K562 (cell line): ENCODE results near the gene MICAL2. TPM values are rescaled to one million over a fixed set of nuclear protein-coding genes. Genes with fewer than 3 reads are reported as not detected.

Experiments used
- HNRNPH1 ChIP-seq: fragments of 200-400 bp; formaldehyde crosslinking; optimal IDR thresholded peaks from 2 replicates; pipeline ENCODE3; 2017; ENCODE audit warnings: low read depth, mild to moderate bottlenecking, low read length, moderate library complexity
- JUNB ChIP-seq: fragments of 450-650 bp; formaldehyde crosslinking; conservative IDR thresholded peaks from 2 replicates; pipeline ENCODE4 v1.4.0; 2020; ENCODE audit warnings: mild to moderate bottlenecking
- MBD2 ChIP-seq: sonication (generic); IDR thresholded peaks from 2 replicates; pipeline ENCODE4 v1.6.1; 2016; ENCODE audit warnings: low read depth, borderline replicate concordance
- PRDM10 ChIP-seq: fragments of 450-650 bp; IDR thresholded peaks from 2 replicates; pipeline ENCODE4 v1.6.1; 2018; ENCODE audit not compliant: partially characterized antibody
- RCOR1 ChIP-seq, 2 experiments: IDR thresholded peaks; 2 replicates each; pipeline ENCODE4 v1.6.1; 2012; ENCODE audit warnings: low read depth in 2 of 2, low read length in 2 of 2, borderline replicate concordance in 1 of 2, improper control_type of control experiment in 1 of 2
- SAFB2 ChIP-seq: fragments of 200-400 bp; formaldehyde crosslinking; IDR thresholded peaks from 2 replicates; pipeline ENCODE4 v1.6.1; 2018; ENCODE audit warnings: borderline replicate concordance, low read length, low read depth, moderate library complexity; ENCODE audit not compliant: severe bottlenecking
- SNIP1 ChIP-seq: fragments of 450-650 bp; IDR thresholded peaks from 2 replicates; pipeline ENCODE4 v1.7.1; 2017; ENCODE audit warnings: low read depth, mild to moderate bottlenecking
- TRIM25 ChIP-seq: fragments of 450-650 bp; IDR thresholded peaks from 2 replicates; pipeline ENCODE4 v1.7.0; 2016; ENCODE audit warnings: borderline replicate concordance
- ZBTB26 ChIP-seq: fragments of 450-650 bp; formaldehyde crosslinking; IDR thresholded peaks from 2 replicates; pipeline ENCODE4 v1.4.0; 2022; ENCODE audit warnings: missing genetic modification characterization
- ZNF3 ChIP-seq: fragments of 250-450 bp; sonication (Bioruptor Pico); IDR thresholded peaks from 2 replicates; pipeline ENCODE4 v1.5.0; 2021; ENCODE audit warnings: mild to moderate bottlenecking, moderate library complexity
- ZNF77 ChIP-seq: fragments of 250-450 bp; sonication (Bioruptor Pico); IDR thresholded peaks from 2 replicates; pipeline ENCODE4 v1.5.0; 2020
- polyA plus RNA-seq, 8 experiments: library from polyadenylated mRNA; depleted of rRNA in 4 of 8; stranded (reverse) in 5 of 8; unstranded in 3 of 8; fragments of >200 nt; fragmentation: Nextera tagmentation in 2 of 8; fragmentation: Illumina TruSeq in 1 of 8; extraction: Ambion mirVana in 2 of 8; extraction: Trizol in 1 of 8; gene quantifications; 2 replicates each; pipeline versions ENCODE4 v1.2.1 to v1.2.3, GENCODE V29; 2011 to 2014; ENCODE audit warnings: inconsistent platforms in 1 of 8, missing spikeins in 1 of 8
- total RNA-seq, 7 experiments: library from RNA; depleted of rRNA in 6 of 7; stranded (reverse); fragments of >200 nt in 6 of 7; fragmentation: Illumina TruSeq in 2 of 7; extraction: Trizol in 2 of 7; gene quantifications; 2 replicates each; pipeline versions ENCODE4 v1.2.1 to v1.2.3, GENCODE V29; 2011 to 2021; ENCODE audit warnings: low replicate concordance in 1 of 7

The MICAL2 gene
- total and polyA plus RNA-seq, 9 of the 15 experiments (the other 6 are each of a cell fraction or from before 2014, with no cell fraction given): 4.7 to 64.2 (median 33.6) TPM

GRCh38 chr11:12290477-12290922, 180.1 kb downstream of the MICAL2 start (continued):
- TF ChIP-seq ZBTB26 (CRISPR knock-in tag) (no peak), HNRNPH1 (no peak), SNIP1 (no peak), ZNF3 (CRISPR knock-in tag) (no peak), SAFB2 (no peak), RCOR1 (IDR thresholded peaks at IDR 0.05; ENCODE audit: borderline replicate concordance in 1 of 2, low read depth in 2 of 2, low read length in 2 of 2) (no peak), PRDM10 (no peak), TRIM25 (no peak), ZNF77 (CRISPR knock-in tag) (no peak), MBD2 (no peak), JUNB (CRISPR knock-in tag) (no peak)
